GM23248 (cell line): ENCODE results near the gene MBD1. TPM values are rescaled to one million over a fixed set of nuclear protein-coding genes. Genes with fewer than 3 reads are reported as not detected.

ENCODE experiments used
- DNase-seq: peaks from one replicate; pipeline ENCODE4 v3.0.0-alpha.2; 2015
- H2AFZ ChIP-seq: fragments of 200-600 bp; sonication (generic); 2 replicates; pipeline ENCODE4 v1.6.1; 2016; ENCODE audit warnings: antibody characterized with exemption
- H3F3A ChIP-seq: fragments of 200-600 bp; sonication (generic); 2 replicates; pipeline ENCODE4 v1.6.1; 2016; ENCODE audit warnings: mild to moderate bottlenecking, antibody characterized with exemption, mixed run types; ENCODE audit not compliant: insufficient read depth
- H3K27ac ChIP-seq: fragments of 200-600 bp; sonication (generic); 2 replicates; pipeline ENCODE4 v1.5.1; 2016; ENCODE audit warnings: mild to moderate bottlenecking
- H3K27me3 ChIP-seq: fragments of 200-600 bp; sonication (generic); replicated peaks from 2 replicates; pipeline ENCODE4 v1.6.1; 2016; ENCODE audit warnings: mild to moderate bottlenecking; ENCODE audit not compliant: insufficient read depth
- H3K36me3 ChIP-seq: fragments of 200-600 bp; sonication (generic); 2 replicates; pipeline ENCODE4 v1.6.1; 2016; ENCODE audit warnings: low read depth, mild to moderate bottlenecking
- H3K4me1 ChIP-seq: fragments of 200-600 bp; sonication (generic); 2 replicates; pipeline ENCODE4 v1.6.1; 2016; ENCODE audit warnings: mild to moderate bottlenecking; ENCODE audit not compliant: insufficient read depth
- H3K4me2 ChIP-seq: fragments of 200-600 bp; sonication (generic); one replicate; pipeline ENCODE4 v1.6.1; 2016; ENCODE audit warnings: mild to moderate bottlenecking; ENCODE audit not compliant: unreplicated experiment
- H3K4me3 ChIP-seq: fragments of 200-600 bp; sonication (generic); 2 replicates; pipeline ENCODE4 v1.5.1; 2016; ENCODE audit warnings: mild to moderate bottlenecking
- H3K79me2 ChIP-seq: fragments of 200-600 bp; sonication (generic); 2 replicates; pipeline ENCODE4 v1.6.1; 2016; ENCODE audit warnings: mild to moderate bottlenecking; ENCODE audit not compliant: insufficient read depth
- H3K9ac ChIP-seq: fragments of 200-600 bp; sonication (generic); 2 replicates; pipeline ENCODE4 v1.6.1; 2016; ENCODE audit warnings: mild to moderate bottlenecking
- H3K9me2 ChIP-seq: fragments of 200-600 bp; sonication (generic); 2 replicates; pipeline ENCODE4 v1.6.1; 2016; ENCODE audit warnings: mixed run types, mild to moderate bottlenecking, moderate library complexity; ENCODE audit not compliant: insufficient read depth
- H3K9me3 ChIP-seq: fragments of 200-600 bp; sonication (generic); one replicate; pipeline ENCODE4 v1.6.1; 2017; ENCODE audit warnings: low read depth
- H4K20me1 ChIP-seq: fragments of 200-600 bp; sonication (generic); 2 replicates; pipeline ENCODE4 v1.6.0; 2016; ENCODE audit not compliant: insufficient read depth
- EZH2 ChIP-seq: fragments of 200-600 bp; sonication (generic); IDR thresholded peaks from 2 replicates; pipeline ENCODE4 v1.6.1; 2018; ENCODE audit warnings: antibody characterized with exemption, mild to moderate bottlenecking; ENCODE audit not compliant: insufficient read depth, poor library complexity, severe bottlenecking
- EZH2phosphoT487 ChIP-seq: fragments of 200-600 bp; sonication (generic); IDR thresholded peaks from 2 replicates; pipeline ENCODE4 v1.6.1; 2018; ENCODE audit warnings: antibody characterized with exemption, moderate library complexity, mild to moderate bottlenecking, low read depth; ENCODE audit not compliant: insufficient read depth
- WGBS, 2 experiments: methylation state at CpG; one replicate each; pipeline ENCODE4 v1.1.6; 2015 to 2017; ENCODE audit warnings: low lambda C conversion rate in 2 of 2, low coverage in 1 of 2; ENCODE audit errors: missing lambda C conversion rate in 2 of 2; 5-methylcytosine and 5-hydroxymethylcytosine counted together
- in situ Hi-C: fragments of 300-500 bp; cut with MboI; formaldehyde crosslinking; loops from 2 replicates; pipeline ENCODE4 v1.15.0; 2020
- polyA plus RNA-seq: library from polyadenylated mRNA; unstranded; fragments of >200 nt; fragmentation: Nextera tagmentation; extraction: Ambion mirVana; gene quantifications from 2 replicates; pipeline ENCODE4 v1.2.1, GENCODE V29; 2016
- total RNA-seq: library from RNA; depleted of rRNA; stranded (reverse); fragments of >200 nt; shearing (Covaris generic); gene quantifications from 2 replicates; pipeline ENCODE4 v1.2.3, GENCODE V29; 2014

Gene MBD1
- total and polyA plus RNA-seq, 2 experiments from 2014 or later, result 36.2 to 68.0 TPM

- H3K79me2 ChIP-seq, result no peaks in the 10 kb centered on the region
- H3K9ac ChIP-seq, result no peak overlapping the region
- H3K27me3 ChIP-seq, result peaks cover 8% of the 10 kb centered on the region; the same call in 1 of the 2 replicates
- no peak overlapping the region for H3K27ac ChIP-seq
- no peak overlapping the region for H3K4me3 ChIP-seq
- no peak overlapping the region for H3K4me2 ChIP-seq
- no peaks in the 10 kb centered on the region for H3K9me2 ChIP-seq
- H3K36me3 ChIP-seq, result no peaks in the 10 kb centered on the region
- H3K9me3 ChIP-seq, result no peaks in the 10 kb centered on the region
- in situ Hi-C loops, result no loop called here
- H2AFZ ChIP-seq, result no peak overlapping the region
- TF ChIP-seq EZH2 (no peak), EZH2phosphoT487 (no peak)
- WGBS, 2 experiments, result 4 to 5% methylated on average over 5 of the region's 5 CpGs
- no peaks in the 10 kb centered on the region for H4K20me1 ChIP-seq
- no peak for DNase-seq
- no peaks in the 10 kb centered on the region for H3K4me1 ChIP-seq
- H3F3A ChIP-seq, result no peaks in the 10 kb centered on the region
Measured at GRCh38 chr18:50315100-50315871, 34.0 kb upstream of the MBD1 start.

- no peak overlapping the region for H3K9ac ChIP-seq
- H3K4me1 ChIP-seq, result no peaks in the 10 kb centered on the region
- H3F3A ChIP-seq, result no peaks in the 10 kb centered on the region
- H3K27me3 ChIP-seq, result peaks cover 8% of the 10 kb centered on the region; the same call in 1 of the 2 replicates
- no peak for DNase-seq
- H4K20me1 ChIP-seq, result no peaks in the 10 kb centered on the region
- no peak overlapping the region for H2AFZ ChIP-seq
- no peaks in the 10 kb centered on the region for H3K36me3 ChIP-seq
- no peak overlapping the region for H3K4me2 ChIP-seq
- H3K79me2 ChIP-seq, result no peaks in the 10 kb centered on the region
- no peak for TF ChIP-seq EZH2phosphoT487
- no peak for TF ChIP-seq EZH2
- WGBS, 2 experiments, result 9 to 23% methylated on average over 2 of the region's 2 CpGs
- no peaks in the 10 kb centered on the region for H3K9me2 ChIP-seq
- no peak overlapping the region for H3K27ac ChIP-seq
- in situ Hi-C loops, result no loop called here
- H3K4me3 ChIP-seq, result no peak overlapping the region
- H3K9me3 ChIP-seq, result no peaks in the 10 kb centered on the region
Measured at GRCh38 chr18:50313873-50314460, 32.6 kb upstream of the MBD1 start.

DNA sequence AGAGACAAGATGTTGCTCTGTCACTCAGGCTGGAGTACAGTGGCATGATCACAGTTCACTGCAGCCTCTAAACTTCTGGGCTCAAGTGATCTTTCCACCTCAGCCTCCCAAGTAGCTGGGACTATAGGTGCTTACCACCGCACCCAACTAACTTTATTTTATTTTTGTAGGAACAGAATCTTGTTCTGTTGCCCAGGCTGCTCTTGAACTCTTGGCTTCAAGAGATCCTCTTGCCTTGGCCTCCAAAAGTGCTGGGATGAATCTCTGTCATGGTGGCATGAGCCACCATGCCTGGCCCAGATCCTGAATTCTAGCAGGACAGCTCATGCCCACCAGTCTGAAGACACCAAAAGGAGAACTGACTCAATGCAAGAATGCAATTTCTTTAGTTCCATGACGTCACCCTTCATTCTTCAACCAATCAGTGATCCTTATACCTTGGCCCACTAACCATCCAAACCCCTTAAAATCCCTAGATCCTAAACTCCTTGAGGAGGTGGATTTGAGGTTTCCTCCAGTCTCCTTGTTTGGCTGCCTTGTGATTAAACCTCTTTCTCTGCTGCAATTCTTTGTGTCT lies 31.8 kb upstream of the MBD1 start:
- no peak overlapping the region for H3K9ac ChIP-seq
- H3K79me2 ChIP-seq, result no peaks in the 10 kb centered on the region
- H3K27me3 ChIP-seq, result no peaks in the 10 kb centered on the region
- DNase-seq, result peak; percentile 18
- no peak for TF ChIP-seq EZH2
- no peak for TF ChIP-seq EZH2phosphoT487
- WGBS, 2 experiments, result 36 to 44% methylated on average over 2 of the region's 2 CpGs
- H3K9me2 ChIP-seq, result no peaks in the 10 kb centered on the region
- no peaks in the 10 kb centered on the region for H3K4me1 ChIP-seq
- no peaks in the 10 kb centered on the region for H3K9me3 ChIP-seq
- H4K20me1 ChIP-seq, result no peaks in the 10 kb centered on the region
- H3K27ac ChIP-seq, result no peak overlapping the region
- in situ Hi-C loops, result no loop called here
- no peak overlapping the region for H3K4me3 ChIP-seq
- H3K4me2 ChIP-seq, result no peak overlapping the region
- H3K36me3 ChIP-seq, result no peaks in the 10 kb centered on the region
- no peak overlapping the region for H2AFZ ChIP-seq
- peaks cover 6% of the 10 kb centered on the region; the same call in 1 of the 2 replicates for H3F3A ChIP-seq

DNA sequence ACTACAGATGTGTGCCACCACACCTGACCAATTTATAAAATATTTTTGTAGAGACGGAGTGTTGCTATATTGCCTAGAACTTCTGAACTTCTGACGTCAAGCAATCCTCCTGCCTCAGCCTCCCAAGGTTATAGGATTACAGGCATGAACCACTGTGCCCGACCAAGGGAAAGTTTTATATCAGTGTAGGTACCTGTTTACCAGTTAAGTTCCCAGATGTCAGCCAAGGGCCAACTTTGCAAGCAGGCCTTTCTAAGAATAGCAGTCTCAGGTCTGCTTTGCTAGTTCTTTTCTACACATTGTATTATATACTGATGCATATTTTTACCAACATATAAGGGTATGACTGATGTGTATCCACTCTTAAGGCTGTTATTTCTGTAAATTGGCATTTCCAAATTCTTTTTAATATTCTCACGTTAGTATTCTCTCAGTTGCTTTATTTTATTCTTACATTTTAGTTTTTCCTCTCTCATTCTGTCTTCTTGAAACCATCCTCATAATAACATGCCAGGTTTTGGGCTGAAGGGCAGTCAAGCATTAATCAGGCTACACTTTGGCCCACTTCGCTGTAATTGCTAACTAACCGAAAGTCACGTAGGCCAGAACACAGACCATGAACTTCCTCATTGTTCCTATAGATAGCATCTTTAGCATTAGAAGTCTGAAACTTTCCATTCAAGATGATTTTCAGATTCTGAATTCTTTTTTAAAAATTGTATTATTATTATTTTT lies 31.1 kb upstream of the MBD1 start:
- peaks cover 10% of the 10 kb centered on the region; the same call in 1 of the 2 replicates for H3F3A ChIP-seq
- H3K36me3 ChIP-seq, result no peaks in the 10 kb centered on the region
- H3K27me3 ChIP-seq, result no peaks in the 10 kb centered on the region
- H3K9me2 ChIP-seq, result no peaks in the 10 kb centered on the region
- H3K4me3 ChIP-seq, result no peak overlapping the region
- no peaks in the 10 kb centered on the region for H3K4me1 ChIP-seq
- H2AFZ ChIP-seq, result no peak overlapping the region
- H3K9me3 ChIP-seq, result no peaks in the 10 kb centered on the region
- H4K20me1 ChIP-seq, result no peaks in the 10 kb centered on the region
- no peak overlapping the region for H3K4me2 ChIP-seq
- no peak overlapping the region for H3K27ac ChIP-seq
- DNase-seq, result no peak
- TF ChIP-seq EZH2phosphoT487, result no peak
- no peak for TF ChIP-seq EZH2
- no peaks in the 10 kb centered on the region for H3K79me2 ChIP-seq
- in situ Hi-C loops, result no loop called here
- 55 to 58% methylated on average over 7 of the region's 7 CpGs for WGBS, 2 experiments
- no peak overlapping the region for H3K9ac ChIP-seq
